GM21723 (cell line): ENCODE measurements around the gene LY86.

Source experiments
- ATAC-seq: cut with Tn5 transposase; IDR thresholded peaks from one replicate; pipeline ENCODE4 v1.9.1; 2021; ENCODE audit warnings: mild to moderate bottlenecking, moderate library complexity; ENCODE audit not compliant: unreplicated experiment

The LY86 gene

GRCh38 chr6:6588064-6588923 lies at the start of gene LY86:
Gene LY86, plus strand, starts transcription at chr6:6588720. Its CDS starts 15 bp downstream, at chr6:6588735.
- peak; percentile 52 for ATAC-seq

- ATAC-seq = no peak
Observed at GRCh38 chr6:6539036-6539435, 49.5 kb upstream of the LY86 start.

GRCh38 chr6:6542357-6542756 lies 46.2 kb upstream of the LY86 start:
- no peak for ATAC-seq

GRCh38 chr6:6543181-6543879 lies 45.2 kb upstream of the LY86 start:
- ATAC-seq = no peak

- ATAC-seq = no peak
Observed at GRCh38 chr6:6545616-6546317, 42.8 kb upstream of the LY86 start.

- ATAC-seq = peak; percentile 55
Observed at GRCh38 chr6:6546318-6547109, 42.0 kb upstream of the LY86 start.

- ATAC-seq = peak; percentile 84
Observed at GRCh38 chr6:6547110-6547879, 41.2 kb upstream of the LY86 start.

- ATAC-seq = no peak
Observed at GRCh38 chr6:6556161-6556737, 32.3 kb upstream of the LY86 start.

- ATAC-seq = no peak
Observed at GRCh38 chr6:6556738-6557503, 31.6 kb upstream of the LY86 start.

- ATAC-seq = no peak
Observed at GRCh38 chr6:6557504-6557839, 31.0 kb upstream of the LY86 start.

- no peak for ATAC-seq
Observed at GRCh38 chr6:6557886-6558285, 30.6 kb upstream of the LY86 start.

- no peak for ATAC-seq
Observed at GRCh38 chr6:6559994-6560570, 28.4 kb upstream of the LY86 start.

- ATAC-seq = no peak
Observed at GRCh38 chr6:6560909-6561308, 27.6 kb upstream of the LY86 start.

GRCh38 chr6:6564154-6564553 lies 24.4 kb upstream of the LY86 start:
- no peak for ATAC-seq

- ATAC-seq = no peak
Observed at GRCh38 chr6:6565069-6565468, 23.5 kb upstream of the LY86 start.

GRCh38 chr6:6565488-6565887 lies 23.0 kb upstream of the LY86 start:
- ATAC-seq = no peak

- ATAC-seq = no peak
Observed at GRCh38 chr6:6566766-6567165, 21.8 kb upstream of the LY86 start.

GRCh38 chr6:6569096-6569810 lies 19.3 kb upstream of the LY86 start:
- ATAC-seq = no peak
